H1 (cell line): Measurements from ENCODE around the gene SPTBN1. TPM values are rescaled to one million over a fixed set of nuclear protein-coding genes. Genes with fewer than 3 reads are reported as not detected.

ENCODE experiments used
- CTCF ChIA-PET: fragments of 300-600 bp; sonication (Branson Sonifier 250); formaldehyde crosslinking; loops from one replicate; lab custom pipeline; 2021; ENCODE audit not compliant: partially characterized antibody; lab: Charles Lee
- POLR2A ChIA-PET: fragments of 300-600 bp; sonication (Branson Sonifier 250); formaldehyde crosslinking; loops from one replicate; lab custom pipeline; 2021; ENCODE audit warnings: inconsistent platforms; ENCODE audit not compliant: partially characterized antibody; lab: Charles Lee
- DNase-seq, 2 experiments: peaks; one replicate each; pipeline versions ENCODE4 v3.0.0 to v3.0.0-alpha.2; 2010 to 2022; ENCODE audit warnings: low spot score in 2 of 2, low read depth in 1 of 2, mixed read lengths in 1 of 2
- FAIRE-seq: peaks from 2 replicates; lab custom pipeline; 2011; peaks lifted over from hg19 to GRCh38; lab: Jason Lieb, UNC
- H2AFZ ChIP-seq: 2 replicates; pipeline ENCODE4 v1.8.1; 2012; ENCODE audit warnings: low read length, inconsistent platforms
- H2AK5ac ChIP-seq: 2 replicates; pipeline ENCODE4 v1.6.1; 2013; ENCODE audit warnings: low read depth, low read length
- H2BK120ac ChIP-seq: replicated peaks from 2 replicates; pipeline ENCODE3; 2013; ENCODE audit warnings: low read depth, low read length, inconsistent platforms
- H2BK12ac ChIP-seq: 2 replicates; pipeline ENCODE4 v1.6.1; 2013; ENCODE audit warnings: low read depth, low read length
- H2BK15ac ChIP-seq: 2 replicates; pipeline ENCODE4 v1.6.1; 2013; ENCODE audit warnings: low read length
- H2BK20ac ChIP-seq: 2 replicates; pipeline ENCODE4 v1.6.1; 2013; ENCODE audit warnings: low read length
- H2BK5ac ChIP-seq: 2 replicates; pipeline ENCODE4 v1.6.1; 2013; ENCODE audit warnings: low read depth, low read length
- H3K14ac ChIP-seq: 2 replicates; pipeline ENCODE4 v1.6.1; 2013; ENCODE audit warnings: inconsistent platforms; ENCODE audit not compliant: insufficient read length
- H3K18ac ChIP-seq: 2 replicates; pipeline ENCODE4 v1.6.1; 2013; ENCODE audit warnings: low read length; ENCODE audit errors: extremely low read depth
- H3K23ac ChIP-seq: 2 replicates; pipeline ENCODE4 v1.6.1; 2013; ENCODE audit warnings: inconsistent platforms; ENCODE audit not compliant: insufficient read length
- H3K23me2 ChIP-seq: 2 replicates; pipeline ENCODE4 v1.6.1; 2013; ENCODE audit warnings: low read depth, low read length
- H3K27ac ChIP-seq: 2 replicates; pipeline ENCODE4 v1.6.1; 2011; ENCODE audit warnings: low read depth, low read length, inconsistent platforms
- H3K27me3 ChIP-seq, 4 experiments: replicated peaks in 1 of 4; 1 replicate in 1 of 4; 2 replicates in 3 of 4; pipeline versions ENCODE4 v1.6.1 to v1.8.1; 2011 to 2013; ENCODE audit warnings: low read length in 3 of 4, mild to moderate bottlenecking in 3 of 4, inconsistent platforms in 2 of 4, mixed read lengths in 2 of 4, moderate library complexity in 1 of 4; ENCODE audit not compliant: control insufficient read depth in 3 of 4, insufficient read depth in 3 of 4; ENCODE audit errors: extremely low read depth in 1 of 4
- H3K36me3 ChIP-seq, 4 experiments: 2 replicates each; pipeline versions ENCODE4 v1.6.1 to v1.8.1; 2011 to 2013; ENCODE audit warnings: mild to moderate bottlenecking in 4 of 4, low read length in 3 of 4, moderate library complexity in 2 of 4, control low read depth in 1 of 4, inconsistent platforms in 1 of 4; ENCODE audit not compliant: insufficient read depth in 4 of 4, control insufficient read depth in 2 of 4
- H3K4ac ChIP-seq: replicated peaks from 2 replicates; pipeline ENCODE3; 2013; ENCODE audit warnings: low read length, low read depth, mixed read lengths, inconsistent platforms; ENCODE audit not compliant: insufficient read length
- H3K4me1 ChIP-seq, 4 experiments: replicated peaks in 1 of 4; 1 replicate in 1 of 4; 2 replicates in 3 of 4; pipeline versions ENCODE4 v1.6.1 to v1.8.1; 2011 to 2013; ENCODE audit warnings: low read length in 3 of 4, inconsistent platforms in 2 of 4, mixed read lengths in 1 of 4; ENCODE audit not compliant: insufficient read depth in 4 of 4, control insufficient read depth in 3 of 4
- H3K4me2 ChIP-seq, 2 experiments: 2 replicates each; pipeline versions ENCODE4 v1.6.1 to v1.8.1; 2011 to 2013; ENCODE audit warnings: low read depth in 2 of 2, low read length in 2 of 2, control low read depth in 1 of 2, inconsistent platforms in 1 of 2, mild to moderate bottlenecking in 1 of 2; ENCODE audit not compliant: insufficient read depth in 1 of 2
- H3K4me3 ChIP-seq, 4 experiments: fragments of 200-600, 300-600 bp in 1 of 4; sonication (generic), shearing (Covaris generic), sonication (Bioruptor Twin) in 1 of 4; 2 replicates each; pipeline versions ENCODE4 v1.5.1 to v1.8.1; 2011 to 2016; ENCODE audit warnings: low read length in 4 of 4, low read depth in 3 of 4, control low read depth in 2 of 4, inconsistent platforms in 2 of 4, mild to moderate bottlenecking in 2 of 4, mixed read lengths in 1 of 4, moderate library complexity in 1 of 4; ENCODE audit not compliant: insufficient read depth in 2 of 4; ENCODE audit errors: extremely low read depth in 1 of 4
- H3K56ac ChIP-seq: replicated peaks from 2 replicates; pipeline ENCODE3; 2013; ENCODE audit warnings: low read depth, mild to moderate bottlenecking, mixed read lengths, low read length, inconsistent platforms; ENCODE audit not compliant: insufficient read length
- H3K79me1 ChIP-seq: 2 replicates; pipeline ENCODE4 v1.6.1; 2013; ENCODE audit warnings: low read depth, low read length, control low read depth
- H3K79me2 ChIP-seq, 2 experiments: 2 replicates each; pipeline versions ENCODE4 v1.6.1 to v1.8.1; 2012 to 2013; ENCODE audit warnings: low read length in 2 of 2, mild to moderate bottlenecking in 2 of 2, inconsistent platforms in 1 of 2; ENCODE audit not compliant: insufficient read depth in 2 of 2, control insufficient read depth in 1 of 2
- H3K9ac ChIP-seq, 4 experiments: replicated peaks in 1 of 4; 1 replicate in 1 of 4; 2 replicates in 3 of 4; pipeline versions ENCODE4 v1.6.1 to v1.8.1; 2011 to 2013; ENCODE audit warnings: low read depth in 3 of 4, low read length in 3 of 4, control low read depth in 2 of 4, mild to moderate bottlenecking in 2 of 4, moderate library complexity in 2 of 4, inconsistent platforms in 1 of 4; ENCODE audit errors: extremely low read depth in 1 of 4
- H3K9me3 ChIP-seq, 2 experiments: 2 replicates each; pipeline versions ENCODE4 v1.6.1 to v1.8.1; 2012 to 2013; ENCODE audit warnings: mild to moderate bottlenecking in 2 of 2, moderate library complexity in 2 of 2, control low read depth in 1 of 2, inconsistent platforms in 1 of 2, low read depth in 1 of 2, low read length in 1 of 2, mixed read lengths in 1 of 2; ENCODE audit not compliant: insufficient read depth in 2 of 2
- H4K20me1 ChIP-seq, 2 experiments: replicated peaks in 1 of 2; 2 replicates each; pipeline versions ENCODE3 to v1.8.1; 2011 to 2013; ENCODE audit warnings: inconsistent platforms in 2 of 2, low read length in 2 of 2, mild to moderate bottlenecking in 1 of 2; ENCODE audit not compliant: insufficient read depth in 2 of 2, control insufficient read depth in 1 of 2
- H4K5ac ChIP-seq: 2 replicates; pipeline ENCODE4 v1.6.1; 2013; ENCODE audit warnings: low read length, low read depth, mixed read lengths, inconsistent platforms; ENCODE audit not compliant: insufficient read length
- H4K8ac ChIP-seq: 2 replicates; pipeline ENCODE4 v1.8.0; 2013; ENCODE audit warnings: mild to moderate bottlenecking, moderate library complexity, low read length, inconsistent platforms; ENCODE audit not compliant: insufficient read depth; ENCODE audit errors: extremely low read depth
- H4K91ac ChIP-seq: replicated peaks from 2 replicates; pipeline ENCODE3; 2013; ENCODE audit warnings: low read length, mixed read lengths, inconsistent platforms; ENCODE audit not compliant: insufficient read length
- CEBPB ChIP-seq: IDR thresholded peaks from 2 replicates; pipeline ENCODE4 v1.6.1; 2012; ENCODE audit warnings: low read depth, low read length
- KDM1A ChIP-seq: fragments of 200-600, 300-600 bp; sonication (generic); IDR thresholded peaks from 2 replicates; pipeline ENCODE4 v1.7.1; 2016; ENCODE audit warnings: mild to moderate bottlenecking, low read length, borderline replicate concordance
- MAX ChIP-seq: IDR thresholded peaks from 2 replicates; pipeline ENCODE4 v1.6.1; 2012; ENCODE audit warnings: inconsistent platforms
- NRF1 ChIP-seq: IDR thresholded peaks from 2 replicates; pipeline ENCODE4 v1.6.1; 2011; ENCODE audit warnings: mild to moderate bottlenecking, low read depth, low read length, improper control_type of control experiment
- POLR2A ChIP-seq, 2 experiments: IDR thresholded peaks; 1 replicate in 1 of 2; 2 replicates in 1 of 2; pipeline ENCODE4 v1.6.1; 2011; ENCODE audit warnings: low read depth in 2 of 2, low read length in 2 of 2, mild to moderate bottlenecking in 2 of 2; ENCODE audit errors: control extremely low read depth in 1 of 2
- SIRT6 ChIP-seq: IDR thresholded peaks from one replicate; pipeline ENCODE4 v1.7.1; 2012; ENCODE audit warnings: low read length, inconsistent platforms
- WGBS, 2 experiments: shearing (Covaris generic) in 1 of 2; methylation state at CpG; one replicate each; pipeline versions ENCODE4 v1.1.6 to v1.1.7; 2013 to 2015; ENCODE audit warnings: low lambda C conversion rate in 2 of 2, mixed read lengths in 2 of 2, inconsistent platforms in 1 of 2, low coverage in 1 of 2, missing lambda C conversion rate in 1 of 2; ENCODE audit not compliant: insufficient replicate concordance in 2 of 2, insufficient coverage in 1 of 2, insufficient read length in 1 of 2; ENCODE audit errors: extremely low coverage in 1 of 2, missing lambda C conversion rate in 1 of 2; 5-methylcytosine and 5-hydroxymethylcytosine counted together
- polyA plus RNA-seq, 7 experiments: library from polyadenylated mRNA; depleted of rRNA in 3 of 7; stranded (reverse) in 5 of 7; unstranded in 2 of 7; fragments of >200 nt in 5 of 7; fragments of 200-250 nt in 2 of 7; gene quantifications; 1 replicate in 5 of 7; 2 replicates in 1 of 7; 4 replicates in 1 of 7; pipeline versions ENCODE4 v1.2.1 to v1.2.3, GENCODE V29; 2011 to 2013; ENCODE audit warnings: missing spikeins in 2 of 7, mixed read lengths in 2 of 7
- total RNA-seq: library from RNA; stranded (reverse); fragmentation: NEBNext Ultra II Directional; extraction: Animal tissue kit (Norgen Biotek cat#: 25700); gene quantifications from 2 replicates; pipeline ENCODE4 v1.2.1, GENCODE V29; 2021

Gene SPTBN1
- total and polyA plus RNA-seq, 2 of the 8 experiments (the other 6 are each of a cell fraction or from before 2014, with no cell fraction given) = 31.8 to 180 TPM

GRCh38 chr2:54699665-54700064 is 243.5 kb downstream of the SPTBN1 start:
- peaks cover 0 to 7% of the 10 kb centered on the region in 2 experiments; a peak in 1 of 4 replicates for H3K9me3 ChIP-seq
- TF ChIP-seq CEBPB (no peak), MAX (no peak), NRF1 (no peak), SIRT6 (no peak), POLR2A (IDR thresholded peaks at IDR 0.05; ENCODE audit: control extremely low read depth in 1 of 2, low read depth in 2 of 2, low read length in 2 of 2) (no peak), KDM1A (no peak)

More at GRCh38 chr2:54699665-54700064, 243.5 kb downstream of the SPTBN1 start:
- Histone ChIP-seq H3K27me3 (no peaks in the 10 kb centered on the region), H2BK12ac (no peak overlapping the region), H3K14ac (no peak overlapping the region), H2AFZ (no peak overlapping the region), H2BK120ac (no peak overlapping the region), H3K23ac (no peak overlapping the region), H3K4me1 (no peaks in the 10 kb centered on the region), H3K27ac (no peak overlapping the region), H3K4ac (no peak overlapping the region), H3K79me2 (no peaks in the 10 kb centered on the region), H2BK15ac (no peak overlapping the region), H3K56ac (no peak overlapping the region), H4K91ac (no peak overlapping the region), H2BK20ac (no peak overlapping the region), H3K23me2 (no peaks in the 10 kb centered on the region), H3K4me2 (no peak overlapping the region), H2AK5ac (no peak overlapping the region), H4K8ac (no peak overlapping the region), H3K4me3 (no peak overlapping the region), H4K5ac (no peak overlapping the region), H3K18ac (no peak overlapping the region), H3K36me3 (no peaks in the 10 kb centered on the region), H3K79me1 (no peaks in the 10 kb centered on the region), H2BK5ac (no peak overlapping the region), H4K20me1 (no peaks in the 10 kb centered on the region), H3K9ac (no peak overlapping the region)
- WGBS, 2 experiments = no CpG with 5 or more reads among the region's 2 CpGs
- ChIA-PET CTCF (interaction anchor here (0.7 kb wide), 1 partner anchor 34 kb away, joined by 4 read pairs; no protein-coding TSS in a partner anchor), POLR2A (no interaction called here)
- DNase-seq (no peak), FAIRE-seq (no peak)
